Uterus (tissue), 2 donors: ENCODE data around the gene FOXK1.

Source experiments
- CTCF ChIP-seq, 4 experiments: fragments of 200-600 bp in 2 of 4; fragments of 450-650 bp in 2 of 4; sonication (generic) in 2 of 4; IDR thresholded peaks; one replicate each; pipeline ENCODE4 v1.5.1; 2016 to 2019; ENCODE audit warnings: antibody characterized with exemption in 4 of 4, mild to moderate bottlenecking in 2 of 4, moderate library complexity in 1 of 4
- POLR2A ChIP-seq, 2 donors: fragments of 450-650 bp; IDR thresholded peaks; one replicate each; pipeline ENCODE4 v1.6.1; 2016; ENCODE audit warnings: antibody characterized with exemption in 2 of 2, mild to moderate bottlenecking in 1 of 2, moderate library complexity in 1 of 2

- TF ChIP-seq CTCF (IDR thresholded peaks at IDR 0.05) (no peak), POLR2A (IDR thresholded peaks at IDR 0.05) (no peak)
Measured at GRCh38 chr7:4792537-4793126, 110.5 kb downstream of the FOXK1 start.
